HT1080 (cell line): ENCODE results near the gene C17orf67. TPM values are rescaled to one million over a fixed set of nuclear protein-coding genes. Genes with fewer than 3 reads are reported as not detected.
A peak's percentile ranks its signal among the peaks of the same experiment; 100 is the strongest.

Source experiments
- DNase-seq: peaks from one replicate; pipeline ENCODE4 v3.0.0-alpha.2; 2015; ENCODE audit warnings: low read depth
- total RNA-seq: library from RNA; depleted of rRNA; stranded (reverse); fragments of >200 nt; shearing (Covaris generic); gene quantifications from 2 replicates; pipeline ENCODE4 v1.2.3, GENCODE V29; 2014

Gene C17orf67
- total RNA-seq, 1 experiment from 2014 or later, result 1.6 TPM

- DNase-seq, result no peak
Observed at GRCh38 chr17:56808503-56808902, 25.2 kb downstream of the C17orf67 start.

- DNase-seq, result no peak
Observed at GRCh38 chr17:56807723-56808122, 26.0 kb downstream of the C17orf67 start.

- DNase-seq, result no peak
Observed at GRCh38 chr17:56806949-56807348, 26.8 kb downstream of the C17orf67 start.

- DNase-seq, result no peak
Observed at GRCh38 chr17:56804454-56804853, 29.3 kb downstream of the C17orf67 start.

- DNase-seq, result no peak
Observed at GRCh38 chr17:56803071-56803470, 30.6 kb downstream of the C17orf67 start.

- DNase-seq, result no peak
Observed at GRCh38 chr17:56801459-56802178, 32.1 kb downstream of the C17orf67 start.

GRCh38 chr17:56798916-56799315, 34.8 kb downstream of the C17orf67 start:
- peak; percentile 25 for DNase-seq

GRCh38 chr17:56796536-56796935, 37.2 kb downstream of the C17orf67 start:
- no peak for DNase-seq

GRCh38 chr17:56795221-56795865, 38.4 kb downstream of the C17orf67 start:
- no peak for DNase-seq

- DNase-seq, result no peak
Observed at GRCh38 chr17:56793957-56794356, 39.8 kb downstream of the C17orf67 start.

GRCh38 chr17:56793531-56793930, 40.2 kb downstream of the C17orf67 start:
- no peak for DNase-seq

- no peak for DNase-seq
Observed at GRCh38 chr17:56792267-56792666, 41.5 kb downstream of the C17orf67 start.

GRCh38 chr17:56786989-56787482, 46.7 kb downstream of the C17orf67 start:
- peak; percentile 98 for DNase-seq

GRCh38 chr17:56785997-56786680, 47.6 kb downstream of the C17orf67 start:
- no peak for DNase-seq

- DNase-seq, result peak; percentile 68
Observed at GRCh38 chr17:56785405-56785804, 48.3 kb downstream of the C17orf67 start.

- DNase-seq, result no peak
Observed at GRCh38 chr17:56782338-56782737, 51.4 kb downstream of the C17orf67 start.

- DNase-seq, result no peak
Observed at GRCh38 chr17:56781906-56782305, 51.8 kb downstream of the C17orf67 start.

- DNase-seq, result peak; percentile 93
Observed at GRCh38 chr17:56779898-56780777, 53.6 kb downstream of the C17orf67 start.

GRCh38 chr17:56779322-56779721, 54.4 kb downstream of the C17orf67 start:
- DNase-seq, result no peak

- DNase-seq, result no peak
Observed at GRCh38 chr17:56778898-56779297, 54.8 kb downstream of the C17orf67 start.

GRCh38 chr17:56777859-56778258, 55.9 kb downstream of the C17orf67 start:
- DNase-seq, result peak; percentile 73
